ENCODE measurements around the gene GDPD3.

GDPD3 gene

GRCh38 chr16:30094541-30095165, 18.7 kb downstream of the GDPD3 start:
- no peak for DNase-seq

DNA sequence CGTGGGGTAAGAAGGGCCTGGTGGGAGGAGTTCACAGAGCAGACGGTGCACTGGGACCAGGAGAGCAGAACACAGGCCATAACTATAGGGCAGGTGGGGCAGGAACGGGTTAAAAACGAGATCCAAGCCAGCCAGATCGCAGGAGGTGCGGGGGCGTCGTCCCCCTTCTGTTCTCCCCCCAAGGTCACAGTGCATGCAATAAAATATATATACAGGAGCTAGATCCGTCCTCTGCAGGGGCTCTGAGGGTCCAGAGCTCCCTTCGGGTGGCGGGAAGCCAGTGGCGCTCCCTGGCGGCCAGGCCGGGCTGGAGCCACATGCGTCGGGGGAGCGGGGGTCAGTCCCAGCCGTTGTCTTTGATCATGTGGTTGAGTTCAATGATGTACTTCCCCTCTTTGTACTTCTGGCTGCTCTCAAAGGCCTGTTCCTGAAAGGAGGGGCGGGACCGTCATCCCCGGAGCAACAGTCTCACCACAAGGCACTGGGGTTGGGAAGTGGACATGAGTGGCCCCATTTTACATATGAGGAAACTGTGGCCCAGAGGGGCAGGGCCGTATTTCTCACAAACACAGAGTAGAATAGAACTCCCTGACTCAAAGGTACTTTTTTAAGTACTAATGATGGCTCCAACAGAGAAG, 20.8 kb downstream of the GDPD3 start:
- DNase-seq, result peak; percentile 43

DNA sequence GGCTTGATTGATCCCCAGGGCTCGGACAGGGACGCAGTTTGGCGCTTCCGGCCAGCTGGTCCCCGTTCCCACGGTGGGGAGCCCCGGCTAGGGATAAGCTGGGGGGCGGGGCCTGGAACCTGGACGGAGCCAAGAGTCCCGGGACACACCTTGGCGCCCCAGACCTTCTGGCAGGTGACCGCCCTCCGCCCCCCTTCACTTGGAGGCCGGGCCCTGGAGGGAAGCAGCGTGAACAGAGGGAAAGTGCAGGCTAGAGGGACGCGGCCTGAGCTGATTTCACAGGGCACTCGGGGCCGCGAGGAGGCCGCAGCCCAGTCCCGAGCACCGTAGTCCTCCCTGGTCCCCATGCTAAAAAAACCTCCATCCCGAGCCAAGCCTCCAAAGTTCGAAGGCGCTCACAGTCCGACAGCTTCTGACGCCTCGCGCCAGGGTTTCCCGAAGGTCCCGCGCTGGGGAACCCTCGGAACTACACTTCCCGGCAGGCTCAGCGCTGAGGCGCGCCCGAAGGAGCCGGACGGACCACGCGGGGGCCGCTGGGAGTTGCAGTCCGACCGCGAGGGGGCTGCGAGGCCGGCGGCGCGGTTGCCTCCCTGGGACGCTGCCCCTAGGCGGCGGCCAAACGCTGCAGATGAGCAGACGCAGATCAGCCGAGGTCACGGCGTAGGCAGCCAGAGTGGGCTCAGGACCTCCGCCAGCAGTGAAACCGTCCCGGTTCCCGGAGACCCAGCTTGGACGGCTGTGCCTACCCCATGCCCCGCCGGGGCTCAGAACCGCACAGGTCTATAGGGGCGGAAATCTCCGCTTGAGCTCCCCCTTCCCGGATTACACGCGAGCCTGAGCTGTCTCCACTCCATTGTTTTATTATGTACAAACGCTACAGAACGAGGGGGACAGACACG, 21.6 kb downstream of the GDPD3 start, which contains the start of gene TBX6:
TSS of gene TBX6 (minus strand) at position 451 of the 899 bp plus-strand sequence. CDS start 731 bp downstream, outside the sequence.
- DNase-seq, result peak; percentile 61

DNA sequence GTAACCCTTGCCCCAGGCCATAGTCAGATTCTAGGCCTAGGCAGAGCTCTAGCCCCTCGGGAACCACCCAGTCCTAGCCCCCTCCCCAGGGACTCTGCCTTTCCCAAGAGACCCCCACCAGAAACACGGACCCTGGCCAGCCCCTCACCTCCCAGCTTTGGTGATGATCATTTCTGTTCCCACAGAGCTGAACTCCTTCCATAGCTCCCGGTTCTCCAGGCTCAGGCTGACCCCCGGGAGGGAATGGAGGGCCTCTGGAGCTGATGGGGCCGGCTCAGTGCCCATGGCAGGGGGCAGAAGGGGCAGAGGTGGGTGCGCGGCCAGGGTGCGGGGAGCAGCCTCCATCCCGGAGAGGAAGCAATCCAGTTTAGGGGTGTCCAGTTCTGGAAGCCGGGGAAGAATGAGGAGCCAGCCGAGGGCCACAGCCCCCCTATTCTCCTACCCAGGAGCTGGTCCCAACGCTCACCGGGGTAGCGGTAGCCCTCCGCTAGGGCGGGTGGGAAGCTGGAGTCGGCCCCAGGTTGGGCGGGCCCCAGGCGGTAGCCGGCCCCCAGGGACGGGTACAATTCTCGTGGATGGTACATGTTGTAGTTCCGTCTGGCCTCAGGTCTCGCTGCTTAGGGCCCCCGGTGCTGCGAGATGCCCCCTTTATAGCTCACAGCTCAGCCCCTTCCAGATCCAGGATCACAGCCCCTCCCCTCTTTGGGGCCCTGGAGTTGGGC, 22.6 kb downstream of the GDPD3 start:
- DNase-seq, result no peak

- DNase-seq, result no peak
Observed at GRCh38 chr16:30088832-30089624, 24.3 kb downstream of the GDPD3 start.

DNA sequence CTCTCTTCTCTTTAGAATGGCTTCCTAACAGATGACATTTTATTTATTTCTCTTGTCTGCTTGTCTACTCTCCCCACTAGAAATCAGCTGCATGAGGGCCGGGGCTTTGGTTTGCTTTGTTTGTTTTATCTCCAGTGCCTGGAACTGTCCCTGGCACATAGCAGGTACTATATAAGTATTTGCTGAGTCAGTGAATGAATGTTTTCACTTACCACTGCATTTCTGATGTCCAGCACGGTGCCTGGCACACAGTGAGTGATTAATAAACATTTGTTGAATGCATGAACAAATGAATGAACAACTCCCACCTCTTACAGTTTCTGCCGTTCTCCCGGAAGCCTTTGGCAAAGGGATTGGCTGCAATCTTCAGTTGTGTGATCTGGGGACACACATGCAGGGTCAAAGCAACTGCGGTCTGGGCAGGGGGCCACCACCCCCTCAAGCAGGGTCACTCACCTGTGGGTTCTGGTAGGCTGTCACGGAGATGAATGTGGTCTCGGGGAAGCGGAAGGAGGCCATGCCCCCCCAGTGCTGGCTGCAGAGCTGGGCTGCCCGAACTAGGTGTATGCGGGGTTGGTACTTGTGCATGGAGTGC, 25.0 kb downstream of the GDPD3 start:
- no peak for DNase-seq

GRCh38 chr16:30087181-30087898, 26.0 kb downstream of the GDPD3 start:
- DNase-seq, result no peak

DNA sequence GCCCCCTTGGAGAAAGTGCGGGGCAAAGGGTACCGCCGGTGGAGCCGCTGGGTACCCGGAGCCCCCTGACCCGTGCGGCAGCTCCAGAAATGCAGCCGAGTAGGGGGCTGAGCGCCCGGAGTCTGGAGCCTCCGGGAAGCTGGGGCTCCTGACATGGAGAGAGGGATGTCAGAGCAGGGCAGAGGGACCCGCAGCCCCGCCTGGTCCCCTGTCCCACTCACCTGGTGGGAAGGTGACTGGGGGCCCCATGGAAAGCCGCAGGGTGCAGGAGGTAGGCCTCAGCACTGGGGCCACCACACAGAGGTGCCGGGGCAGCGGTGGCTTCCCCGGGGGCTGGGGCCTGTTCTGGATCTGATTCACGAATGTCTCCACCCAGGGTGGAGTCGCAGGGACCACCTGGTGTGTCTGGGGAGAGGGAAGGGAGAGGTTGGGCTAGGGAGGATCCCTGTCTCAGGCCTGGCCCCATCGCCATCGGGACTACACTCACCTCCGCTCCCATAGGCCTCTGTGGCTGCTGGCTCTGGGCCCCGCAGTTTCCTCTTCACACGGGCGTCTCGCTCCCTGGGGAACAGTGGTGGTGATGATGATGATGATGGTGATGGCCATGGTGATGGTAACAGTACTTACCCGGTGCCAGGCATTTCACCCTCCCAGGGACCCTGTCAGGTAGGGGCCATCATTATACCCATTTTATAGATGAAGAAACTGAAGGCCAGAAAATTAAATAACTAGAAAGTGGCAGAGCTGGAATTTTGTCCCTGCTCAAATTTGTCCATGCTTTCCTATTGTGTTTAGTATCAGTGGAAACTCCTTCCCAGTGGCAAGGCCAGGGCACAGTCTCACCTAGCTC, 26.8 kb downstream of the GDPD3 start:
- no peak for DNase-seq

GRCh38 chr16:30085820-30086219, 27.5 kb downstream of the GDPD3 start:
- no peak for DNase-seq

GRCh38 chr16:30085247-30085646, 28.1 kb downstream of the GDPD3 start:
- no peak for DNase-seq

DNA sequence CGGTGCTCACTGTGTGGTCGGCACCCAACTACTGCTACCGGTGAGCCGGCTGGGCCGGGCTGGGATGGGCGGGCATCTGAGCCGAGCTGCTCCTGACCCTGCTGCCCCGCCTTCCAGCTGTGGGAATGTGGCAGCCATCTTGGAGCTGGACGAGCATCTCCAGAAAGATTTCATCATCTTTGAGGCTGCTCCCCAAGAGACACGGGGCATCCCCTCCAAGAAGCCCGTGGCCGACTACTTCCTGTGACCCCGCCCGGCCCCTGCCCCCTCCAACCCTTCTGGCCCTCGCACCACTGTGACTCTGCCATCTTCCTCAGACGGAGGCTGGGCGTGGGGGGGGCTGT, 28.5 kb downstream of the GDPD3 start:
- no peak for DNase-seq

DNA sequence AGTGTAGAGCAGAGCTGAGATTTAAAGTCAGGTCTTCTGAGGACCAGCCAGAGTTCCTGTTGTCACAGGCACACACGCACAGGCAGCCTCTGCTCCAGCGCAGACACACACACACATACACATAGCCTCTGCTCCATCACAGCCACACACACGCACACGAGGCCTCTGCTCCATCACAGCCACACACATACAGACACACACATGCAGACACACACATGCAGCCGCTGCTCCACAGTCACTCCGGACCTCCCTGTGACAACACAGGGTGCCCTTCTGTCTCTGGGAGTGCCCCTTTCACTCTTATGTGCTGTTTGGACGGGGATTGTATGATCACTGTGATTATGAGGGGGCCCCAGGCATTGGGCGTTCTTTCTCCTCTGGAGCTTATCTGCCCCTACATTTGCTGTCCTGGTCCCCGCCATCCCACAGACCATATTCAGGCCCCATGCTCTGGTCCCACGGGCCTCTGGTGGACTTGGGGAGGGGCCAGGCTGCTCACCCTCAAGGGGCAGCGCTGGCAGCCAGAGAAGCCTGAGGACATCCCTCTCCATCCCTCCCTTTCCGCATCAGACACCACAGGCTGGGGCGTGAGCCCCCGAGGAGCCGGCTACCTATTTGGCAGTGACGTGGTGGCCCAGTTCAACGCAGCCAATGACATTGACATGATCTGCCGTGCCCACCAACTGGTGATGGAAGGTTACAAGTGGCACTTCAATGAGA, 29.1 kb downstream of the GDPD3 start:
- no peak for DNase-seq

GRCh38 chr16:30083216-30084055, 29.9 kb downstream of the GDPD3 start:
- no peak for DNase-seq

GRCh38 chr16:30082545-30083090, 30.7 kb downstream of the GDPD3 start:
- no peak for DNase-seq

DNA sequence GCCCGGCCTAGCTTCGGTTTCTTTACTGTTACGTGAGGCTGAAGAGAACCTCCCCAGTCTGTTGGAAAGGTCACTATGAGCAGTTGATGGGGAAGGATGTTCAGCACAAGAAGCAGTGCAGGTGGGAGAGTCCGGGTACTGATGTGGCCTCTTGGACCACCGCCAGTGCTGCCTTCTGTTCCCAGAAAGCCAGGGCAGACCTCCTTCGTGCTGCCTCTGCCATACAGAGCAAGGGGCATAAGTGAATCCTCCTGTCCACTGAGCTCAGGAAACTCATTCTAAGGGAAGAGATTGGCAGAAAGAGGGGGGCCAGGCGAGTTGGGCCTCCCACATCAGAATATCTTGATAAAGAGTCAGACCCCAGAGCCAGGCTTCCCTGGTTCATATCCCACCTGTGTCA, 33.9 kb downstream of the GDPD3 start:
- no peak for DNase-seq

- DNase-seq, result no peak
Observed at GRCh38 chr16:30078744-30079143, 34.6 kb downstream of the GDPD3 start.

- DNase-seq, result no peak
Observed at GRCh38 chr16:30077656-30078055, 35.7 kb downstream of the GDPD3 start.

DNA sequence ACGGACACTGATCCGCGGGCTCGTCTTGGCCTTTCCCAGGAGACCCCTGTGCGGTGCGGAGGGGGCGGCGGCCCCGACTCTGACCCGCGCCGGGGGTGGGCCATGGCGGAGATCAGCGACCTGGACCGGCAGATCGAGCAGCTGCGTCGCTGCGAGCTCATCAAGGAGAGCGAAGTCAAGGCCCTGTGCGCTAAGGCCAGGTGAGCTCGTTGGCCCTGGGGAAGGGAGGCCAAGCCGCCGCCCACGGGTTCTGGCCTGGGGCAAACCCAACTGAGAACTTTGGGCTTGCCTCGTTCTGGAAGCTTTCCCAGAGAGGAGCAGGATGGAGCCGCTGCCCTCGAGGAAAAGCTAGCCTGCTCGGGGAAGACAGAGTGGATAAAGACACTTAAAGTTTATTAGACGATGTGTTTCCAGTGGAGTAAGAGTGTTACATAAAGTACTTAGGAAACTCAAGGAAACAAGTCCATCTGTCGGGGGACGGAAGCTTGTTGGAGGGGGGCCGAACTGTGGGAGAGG, 37.0 kb downstream of the GDPD3 start:
- no peak for DNase-seq

All from NCI-H524 treated with DMSO at 0.1 percent for 48 hours (cell line).